Occipital lobe (tissue), 2 donors: Measurements from ENCODE around the gene CGB3. TPM values are rescaled to one million over a fixed set of nuclear protein-coding genes. Genes with fewer than 3 reads are reported as not detected.
"Not testable (repeated sequence)": the region's sequence is repeated elsewhere in the genome, so short reads cannot be mapped to it uniquely, and the experiment has no call there.

ENCODE experiments used
- DNase-seq: peaks from one replicate; lab custom pipeline; 2025; lab: John Stamatoyannopoulos, UW
- total RNA-seq: library from RNA; depleted of rRNA; stranded (reverse); fragments of >200 nt; gene quantifications from one replicate; pipeline ENCODE4 v1.2.3, GENCODE V29; 2014

The CGB3 gene
- total RNA-seq = not detected

GRCh38 chr19:49024233-49024632 lies at the start of gene CGB3:
TSS of gene CGB3 (minus strand) at chr19:49024333. CDS start at chr19:49023971, 362 bp downstream.
- not testable (repeated sequence) for DNase-seq

GRCh38 chr19:49071860-49072547 lies 47.9 kb upstream of the CGB3 start:
- DNase-seq = no peak

DNA sequence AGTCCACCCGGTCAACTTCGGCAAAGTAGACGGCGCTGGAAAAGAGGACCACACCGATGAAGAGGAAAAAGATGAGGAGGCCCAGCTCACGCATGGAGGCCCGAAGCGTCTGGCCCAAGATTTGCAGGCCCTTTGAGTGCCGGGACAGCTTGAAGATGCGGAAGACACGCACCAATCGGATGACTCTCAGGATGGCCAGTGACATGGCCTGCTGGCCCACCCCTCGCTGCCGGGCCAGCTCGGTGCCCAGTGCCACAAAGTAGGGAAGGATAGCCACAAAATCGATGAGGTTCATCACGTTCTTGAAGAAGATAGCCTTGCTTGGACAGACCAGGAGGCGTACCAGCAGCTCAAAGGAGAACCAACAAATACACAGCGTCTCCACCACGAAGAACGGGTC lies 46.3 kb upstream of the CGB3 start:
- DNase-seq = no peak

- no peak for DNase-seq
Measured at GRCh38 chr19:49069026-49069425, 44.9 kb upstream of the CGB3 start.

- DNase-seq = no peak
Measured at GRCh38 chr19:49067554-49067953, 43.4 kb upstream of the CGB3 start.

DNA sequence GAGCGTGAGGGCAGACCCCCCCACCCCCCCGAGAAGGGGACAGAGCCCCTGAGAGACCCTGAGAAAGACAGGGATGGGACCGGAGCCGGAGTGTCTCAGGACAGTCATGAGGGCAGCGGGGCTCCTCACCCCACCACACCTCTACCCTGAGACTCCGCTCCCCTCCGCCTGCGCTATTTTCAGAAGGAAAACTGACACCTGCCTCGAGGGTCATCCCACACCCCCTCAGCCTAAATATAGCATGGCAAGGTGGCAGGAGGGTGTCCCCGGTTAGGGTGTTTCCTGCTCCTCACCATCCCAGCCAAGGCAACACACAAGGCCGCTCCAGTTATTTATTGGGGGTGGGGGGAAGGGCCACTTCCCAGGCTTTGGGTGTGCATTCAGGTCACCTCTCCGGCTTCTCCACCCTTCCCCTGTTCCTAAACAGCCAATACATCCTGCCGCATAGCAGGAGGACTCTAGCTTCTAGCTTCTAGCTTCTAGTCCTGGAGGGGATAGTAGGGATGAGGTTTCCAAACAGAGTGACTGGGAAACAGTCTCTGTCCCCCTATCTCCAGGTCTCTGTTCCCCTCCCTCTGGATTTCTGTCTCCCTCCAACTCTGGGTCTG lies 41.9 kb upstream of the CGB3 start:
- DNase-seq = no peak

DNA sequence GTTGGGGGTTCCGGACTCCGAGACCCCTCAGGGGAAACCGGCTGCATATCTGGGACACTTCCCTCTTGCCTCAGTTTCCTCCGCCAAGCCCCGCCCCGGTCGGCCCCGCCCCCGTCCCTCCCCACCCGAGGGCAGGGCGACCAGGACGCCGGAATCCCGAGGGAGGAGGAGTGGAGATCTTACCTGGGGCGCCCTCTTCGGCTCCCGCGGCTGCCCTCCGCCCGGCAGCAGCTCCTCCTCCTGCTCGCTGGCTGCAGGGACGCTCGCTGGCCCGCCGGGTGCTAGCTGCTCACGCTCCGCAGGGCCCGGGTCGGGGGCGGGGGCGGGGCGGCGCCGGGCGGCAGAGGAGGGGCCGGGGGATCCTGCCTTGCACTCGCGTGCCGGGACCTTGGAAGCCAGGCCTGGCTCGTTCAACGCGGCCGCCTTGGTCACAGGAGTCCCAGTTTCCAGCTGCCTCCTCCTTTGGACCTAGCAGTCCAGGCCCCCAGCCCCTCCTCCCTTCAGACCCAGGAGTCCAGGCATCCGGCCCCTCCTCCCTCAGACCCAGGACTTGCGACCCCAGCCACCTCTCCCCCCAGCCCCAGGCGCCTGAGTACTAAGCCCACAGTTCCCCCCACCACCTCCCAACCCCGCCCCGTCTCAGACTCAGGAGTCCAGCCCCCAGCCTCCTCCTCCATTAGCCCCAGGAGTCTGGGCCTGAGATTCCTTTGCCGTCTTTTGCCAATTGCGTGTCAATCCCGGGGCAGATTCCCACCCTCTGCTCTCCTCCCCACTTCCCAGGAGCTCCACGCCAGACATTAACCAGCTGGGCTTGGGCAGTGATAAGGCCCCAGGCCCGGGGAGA lies 40.9 kb upstream of the CGB3 start, which contains the start of gene NTF4:
Gene NTF4, minus strand, starts transcription at position 51 of the 844 bp plus-strand sequence. CDS start 2,821 bp downstream, outside the sequence.
- no peak for DNase-seq

- no peak for DNase-seq
Measured at GRCh38 chr19:49064029-49064629, 40.0 kb upstream of the CGB3 start.

GRCh38 chr19:49061445-49061844 lies 37.3 kb upstream of the CGB3 start:
- no peak for DNase-seq

- no peak for DNase-seq
Measured at GRCh38 chr19:49061000-49061399, 36.9 kb upstream of the CGB3 start.

GRCh38 chr19:49059053-49059452 lies 34.9 kb upstream of the CGB3 start:
- DNase-seq = no peak

DNA sequence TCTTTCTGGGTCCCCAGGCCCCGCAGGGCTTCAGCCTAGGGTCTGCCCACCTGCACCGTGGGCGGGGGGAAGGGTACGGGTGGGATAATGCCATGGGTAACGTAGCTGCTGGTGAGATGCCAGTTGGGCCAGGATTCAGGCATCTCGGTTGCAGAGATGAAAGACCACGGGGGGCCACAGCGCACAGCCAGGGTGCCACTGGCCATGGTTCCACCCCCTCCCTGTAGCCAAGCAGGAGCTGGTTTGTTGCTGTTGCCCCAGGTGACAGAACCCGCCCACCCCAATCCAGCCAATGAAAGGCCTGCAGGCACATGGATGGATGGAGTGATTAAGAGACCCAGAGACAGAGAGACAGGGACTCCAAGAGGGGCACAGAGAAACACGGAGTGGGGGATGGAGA lies 34.4 kb upstream of the CGB3 start:
- DNase-seq = no peak

DNA sequence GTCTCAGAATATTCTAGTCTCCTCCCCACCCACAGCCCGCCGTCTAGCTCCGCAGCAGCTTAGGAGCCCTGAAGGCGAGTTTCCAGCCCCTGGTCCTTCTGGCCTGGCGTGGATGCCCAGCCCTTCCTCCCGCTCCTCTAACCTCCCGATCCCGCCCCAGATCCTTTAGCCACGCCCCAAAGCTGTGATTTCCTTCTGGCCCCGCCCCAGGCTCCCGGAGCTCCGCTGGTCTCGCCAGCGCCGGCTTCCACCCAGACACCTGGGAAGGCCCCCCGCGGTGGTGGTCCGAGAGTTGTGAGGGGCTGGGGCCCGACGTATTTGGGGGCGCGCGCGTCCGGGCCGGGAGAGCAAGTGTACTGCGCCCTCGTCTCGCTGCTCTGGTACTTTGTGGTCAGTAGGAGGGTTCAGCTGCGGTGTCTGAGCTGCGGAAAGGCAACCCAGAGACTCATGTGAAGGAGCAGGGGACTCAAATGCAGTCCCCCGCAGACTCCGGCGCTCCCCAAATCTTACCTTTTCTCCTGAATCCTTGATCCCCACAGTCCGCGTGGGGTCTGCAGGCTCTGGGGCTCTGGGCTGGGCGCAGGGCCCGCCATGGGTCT lies 33.6 kb upstream of the CGB3 start, which contains the start of gene CGB7:
Gene CGB7, minus strand, starts transcription at position 114 of the 599 bp plus-strand sequence. CDS start 2,374 bp downstream, outside the sequence.
- no peak for DNase-seq

- not testable (repeated sequence) for DNase-seq
Measured at GRCh38 chr19:49056902-49057596, 32.9 kb upstream of the CGB3 start.

DNA sequence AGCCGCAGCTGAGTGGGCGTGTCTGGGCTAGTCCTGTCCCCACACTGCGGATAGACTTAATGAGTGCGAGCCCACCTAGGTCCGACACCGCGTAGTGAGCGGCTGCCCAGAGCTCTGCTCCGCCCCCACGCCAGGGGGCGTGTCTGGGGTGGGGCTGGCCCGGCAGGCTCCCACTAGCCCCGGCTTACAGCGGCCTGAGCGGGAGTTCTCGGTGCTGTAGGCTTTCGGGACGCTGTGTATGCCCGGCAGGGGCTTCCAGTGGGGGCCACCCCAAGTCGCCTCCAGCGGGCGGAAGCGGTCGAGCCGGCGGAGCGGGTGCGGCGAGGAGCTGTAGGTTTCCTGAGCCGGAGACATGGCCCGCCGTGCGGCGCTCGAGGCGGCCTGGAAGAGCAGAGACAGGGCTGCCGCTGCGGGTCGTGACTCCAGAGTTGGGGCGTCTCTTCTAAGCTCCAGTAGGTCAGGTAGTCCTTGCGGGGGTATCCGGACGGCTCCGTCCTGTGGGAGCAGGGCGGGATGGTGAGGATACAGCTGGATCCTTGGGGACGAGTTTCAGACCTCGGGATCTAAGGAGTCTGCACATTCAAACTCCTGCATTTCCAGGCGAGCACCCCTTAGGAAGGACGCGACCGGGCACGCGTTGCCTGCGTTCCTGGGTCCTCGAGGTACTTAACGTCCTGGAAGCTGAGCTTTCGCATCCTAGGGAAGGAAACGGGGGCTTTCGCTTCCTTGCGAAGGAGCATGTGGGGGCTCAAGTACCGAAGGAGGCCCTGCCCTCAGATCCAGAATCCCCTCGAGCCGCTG lies 32.2 kb upstream of the CGB3 start:
- no peak for DNase-seq

- DNase-seq = not testable (repeated sequence)
Measured at GRCh38 chr19:49050376-49051033, 26.4 kb upstream of the CGB3 start.

DNA sequence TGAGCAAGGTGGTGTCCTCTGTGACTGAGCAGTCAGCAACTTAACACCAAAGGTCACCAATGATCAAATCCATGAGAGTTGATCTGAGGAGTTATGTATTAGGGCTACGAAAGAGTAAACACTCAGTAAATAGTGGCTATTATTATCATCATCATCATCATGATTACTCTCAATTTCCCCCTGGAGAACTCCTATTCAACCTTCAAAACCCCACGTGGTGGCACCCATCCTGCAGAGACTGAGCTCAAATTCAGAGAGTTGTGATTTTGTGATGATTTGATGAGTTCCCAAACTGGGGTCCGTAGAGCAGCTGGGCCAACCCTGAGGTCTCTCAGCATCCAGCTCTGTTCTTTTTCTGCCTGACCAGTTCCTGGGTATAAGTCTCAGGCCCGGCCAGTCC lies 25.7 kb upstream of the CGB3 start:
- not testable (repeated sequence) for DNase-seq

GRCh38 chr19:49049011-49049410 lies 24.9 kb upstream of the CGB3 start, which contains the start of gene CGB8:
TSS of gene CGB8 (minus strand) at chr19:49049111. CDS start at chr19:49048739, 372 bp downstream.
- not testable (repeated sequence) for DNase-seq

- DNase-seq = not testable (repeated sequence)
Measured at GRCh38 chr19:49043548-49043947, 19.4 kb upstream of the CGB3 start, which contains the start of gene CGB5. TSS of gene CGB5 (plus strand) at chr19:49043848. CDS start at chr19:49044210, 362 bp downstream.
